ENCODE data around the gene GRIN3A. TPM values are rescaled to one million over a fixed set of nuclear protein-coding genes. Genes with fewer than 3 reads are reported as not detected.

The GRIN3A gene
- total and polyA plus RNA-seq, 4 donors: 0.02 to 0.11 (median 0.07) TPM

GRCh38 chr9:101650142-101650541, 88.3 kb downstream of the GRIN3A start:
- Histone ChIP-seq H3K36me3 (ENCODE audit: control insufficient read depth in 4 of 4, insufficient read depth in 4 of 4, low read length in 4 of 4) (no peaks in the 10 kb centered on the region), H3K27ac (ENCODE audit: low read depth in 1 of 2, low read length in 1 of 2) (no peak overlapping the region), H3K4me1 (ENCODE audit: control insufficient read depth in 5 of 5, insufficient read depth in 5 of 5, low read length in 5 of 5) (no peaks in the 10 kb centered on the region), H3K9ac (ENCODE audit: insufficient read depth in 1 of 2, low read length in 2 of 2) (no peak overlapping the region), H3K4me3 (no peak overlapping the region), H3K9me3 (ENCODE audit: control insufficient read depth in 4 of 4, insufficient read depth in 3 of 4, low read length in 3 of 4) (no peaks in the 10 kb centered on the region), H3K27me3 (ENCODE audit: control insufficient read depth in 3 of 3, insufficient read depth in 3 of 3, low read length in 2 of 3) (no peaks in the 10 kb centered on the region)
- 68 to 97% methylated on average over 1 of the region's 1 CpG for WGBS, 2 donors
- DNase-seq: no peak
- no peak for TF ChIP-seq CTCF (IDR thresholded peaks at IDR 0.05; ENCODE audit: control extremely low read depth, extremely low read depth)
- ATAC-seq (ENCODE audit: insufficient read depth, low FRiP score): no peak

- no peak overlapping the region for H3K9ac ChIP-seq (ENCODE audit: insufficient read depth in 1 of 2, low read length in 2 of 2)
- DNase-seq: no peak
- H3K36me3 ChIP-seq (ENCODE audit: control insufficient read depth in 4 of 4, insufficient read depth in 4 of 4, low read length in 4 of 4): no peaks in the 10 kb centered on the region
- 60 to 84% methylated on average over 1 of the region's 1 CpG for WGBS, 2 donors
- ATAC-seq (ENCODE audit: insufficient read depth, low FRiP score): no peak
- no peaks in the 10 kb centered on the region for H3K27me3 ChIP-seq (ENCODE audit: control insufficient read depth in 3 of 3, insufficient read depth in 3 of 3, low read length in 2 of 3)
- no peak overlapping the region for H3K27ac ChIP-seq (ENCODE audit: low read depth in 1 of 2, low read length in 1 of 2)
- H3K9me3 ChIP-seq (ENCODE audit: control insufficient read depth in 4 of 4, insufficient read depth in 3 of 4, low read length in 3 of 4): no peaks in the 10 kb centered on the region
- no peaks in the 10 kb centered on the region for H3K4me1 ChIP-seq (ENCODE audit: control insufficient read depth in 5 of 5, insufficient read depth in 5 of 5, low read length in 5 of 5)
- H3K4me3 ChIP-seq: no peak overlapping the region
- TF ChIP-seq CTCF (IDR thresholded peaks at IDR 0.05; ENCODE audit: control extremely low read depth, extremely low read depth): no peak
Measured at GRCh38 chr9:101648493-101648892, 90.0 kb downstream of the GRIN3A start.

DNA sequence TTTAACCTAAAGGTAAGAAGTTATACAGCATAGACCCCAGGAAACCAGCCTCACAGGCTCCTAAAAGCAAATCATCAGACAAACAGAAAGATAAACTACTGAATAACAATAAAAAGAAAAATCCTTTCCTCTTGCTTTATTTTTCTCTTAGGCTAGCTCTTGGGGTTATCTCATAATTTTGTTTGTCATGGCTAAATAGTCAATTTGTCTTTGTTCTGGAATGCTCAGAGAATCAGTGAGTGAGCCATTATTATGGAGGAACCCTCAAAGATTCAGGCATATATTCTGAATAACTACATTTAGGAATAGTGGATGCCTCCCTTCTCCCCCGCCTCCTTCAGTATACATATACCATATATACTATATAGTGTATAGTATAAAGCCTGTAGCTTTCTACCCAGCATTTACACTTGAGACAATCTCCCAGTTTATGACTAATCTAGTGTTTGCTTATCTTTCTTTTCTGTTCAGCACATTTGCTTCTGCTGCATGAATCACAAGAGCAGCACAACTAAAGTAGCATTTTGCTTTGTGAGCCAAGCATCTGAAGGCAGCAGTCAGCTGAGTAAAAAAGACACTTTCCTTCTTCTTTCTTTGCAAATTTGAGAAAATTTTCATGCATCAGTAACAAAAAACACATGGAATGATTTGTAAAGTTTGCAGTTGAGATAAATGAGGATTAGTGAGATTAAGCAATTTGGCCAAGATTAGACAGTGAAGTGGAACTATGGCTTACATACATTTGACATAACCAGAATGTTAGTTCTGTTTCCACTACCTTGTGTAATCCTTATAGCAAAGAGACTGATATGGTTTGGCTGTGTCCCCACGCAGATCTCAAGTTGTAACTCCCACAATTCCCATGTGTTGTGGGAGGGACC, 98.4 kb downstream of the GRIN3A start:
- H3K36me3 ChIP-seq (ENCODE audit: control insufficient read depth in 4 of 4, insufficient read depth in 4 of 4, low read length in 4 of 4): no peaks in the 10 kb centered on the region
- peaks cover 0 to 14% (median 0%) of the 10 kb centered on the region in 5 donors for H3K4me1 ChIP-seq (ENCODE audit: control insufficient read depth in 5 of 5, insufficient read depth in 5 of 5, low read length in 5 of 5)
- H3K9ac ChIP-seq (ENCODE audit: insufficient read depth in 1 of 2, low read length in 2 of 2): no peak overlapping the region
- TF ChIP-seq CTCF (IDR thresholded peaks at IDR 0.05; ENCODE audit: control extremely low read depth, extremely low read depth): no peak
- no peaks in the 10 kb centered on the region for H3K27me3 ChIP-seq (ENCODE audit: control insufficient read depth in 3 of 3, insufficient read depth in 3 of 3, low read length in 2 of 3)
- H3K9me3 ChIP-seq (ENCODE audit: control insufficient read depth in 4 of 4, insufficient read depth in 3 of 4, low read length in 3 of 4): peaks cover 0 to 4% (median 2%) of the 10 kb centered on the region in 4 donors
- no peak overlapping the region for H3K27ac ChIP-seq (ENCODE audit: low read depth in 1 of 2, low read length in 1 of 2)
- WGBS, 2 donors: 66 to 85% methylated on average over 2 of the region's 2 CpGs
- no peak overlapping the region for H3K4me3 ChIP-seq
- DNase-seq: peak in 2 of 3 donors; percentile 52 to 61
- no peak for ATAC-seq (ENCODE audit: insufficient read depth, low FRiP score)

Data from lung (tissue), 12 donors.